ENCODE data around the gene MPRIP.
"Not testable (repeated sequence)": the region's sequence is repeated elsewhere in the genome, so short reads cannot be mapped to it uniquely, and the experiment has no call there.

MPRIP gene, protein sequence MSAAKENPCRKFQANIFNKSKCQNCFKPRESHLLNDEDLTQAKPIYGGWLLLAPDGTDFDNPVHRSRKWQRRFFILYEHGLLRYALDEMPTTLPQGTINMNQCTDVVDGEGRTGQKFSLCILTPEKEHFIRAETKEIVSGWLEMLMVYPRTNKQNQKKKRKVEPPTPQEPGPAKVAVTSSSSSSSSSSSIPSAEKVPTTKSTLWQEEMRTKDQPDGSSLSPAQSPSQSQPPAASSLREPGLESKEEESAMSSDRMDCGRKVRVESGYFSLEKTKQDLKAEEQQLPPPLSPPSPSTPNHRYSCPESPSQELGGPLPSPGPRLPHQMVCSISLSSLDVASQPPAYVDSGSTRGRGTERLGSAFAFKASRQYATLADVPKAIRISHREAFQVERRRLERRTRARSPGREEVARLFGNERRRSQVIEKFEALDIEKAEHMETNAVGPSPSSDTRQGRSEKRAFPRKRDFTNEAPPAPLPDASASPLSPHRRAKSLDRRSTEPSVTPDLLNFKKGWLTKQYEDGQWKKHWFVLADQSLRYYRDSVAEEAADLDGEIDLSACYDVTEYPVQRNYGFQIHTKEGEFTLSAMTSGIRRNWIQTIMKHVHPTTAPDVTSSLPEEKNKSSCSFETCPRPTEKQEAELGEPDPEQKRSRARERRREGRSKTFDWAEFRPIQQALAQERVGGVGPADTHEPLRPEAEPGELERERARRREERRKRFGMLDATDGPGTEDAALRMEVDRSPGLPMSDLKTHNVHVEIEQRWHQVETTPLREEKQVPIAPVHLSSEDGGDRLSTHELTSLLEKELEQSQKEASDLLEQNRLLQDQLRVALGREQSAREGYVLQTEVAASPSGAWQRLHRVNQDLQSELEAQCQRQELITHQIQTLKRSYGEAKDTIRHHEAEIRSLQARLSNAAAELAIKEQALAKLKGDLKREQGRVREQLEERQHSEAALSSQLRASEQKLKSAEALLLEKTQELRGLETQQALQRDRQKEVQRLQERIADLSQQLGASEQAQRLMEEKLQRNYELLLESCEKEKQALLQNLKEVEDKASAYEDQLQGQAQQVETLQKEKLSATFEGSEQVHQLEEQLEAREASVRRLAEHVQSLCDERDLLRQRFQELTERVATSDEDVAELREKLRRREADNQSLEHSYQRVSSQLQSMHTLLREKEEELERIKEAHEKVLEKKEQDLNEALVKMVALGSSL (N-terminal part only)

DNA sequence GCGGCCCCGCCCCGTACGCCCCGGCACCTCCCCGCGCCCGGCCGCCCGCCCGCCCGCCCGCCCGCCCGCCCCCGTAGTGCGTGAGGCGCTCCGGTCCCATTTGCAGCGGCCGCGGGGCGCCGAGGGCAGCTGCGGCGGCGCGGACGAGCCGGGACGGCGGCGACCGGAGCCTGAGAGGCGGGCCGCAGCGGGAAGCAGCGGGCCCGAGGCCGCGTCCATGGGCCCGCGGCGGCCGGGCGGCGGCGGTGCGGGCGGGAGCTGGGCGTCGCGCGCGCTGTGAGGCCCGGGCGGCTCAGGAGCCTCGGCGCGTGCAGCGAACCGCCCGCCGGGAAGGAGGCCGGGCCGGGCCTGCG, at the start of gene MPRIP:
MPRIP (plus strand) TSS at position 74 of the 353 bp plus-strand sequence. CDS start 392 bp downstream, outside the sequence.
- peak; percentile 12 for ATAC-seq
- no peak for DNase-seq

DNA sequence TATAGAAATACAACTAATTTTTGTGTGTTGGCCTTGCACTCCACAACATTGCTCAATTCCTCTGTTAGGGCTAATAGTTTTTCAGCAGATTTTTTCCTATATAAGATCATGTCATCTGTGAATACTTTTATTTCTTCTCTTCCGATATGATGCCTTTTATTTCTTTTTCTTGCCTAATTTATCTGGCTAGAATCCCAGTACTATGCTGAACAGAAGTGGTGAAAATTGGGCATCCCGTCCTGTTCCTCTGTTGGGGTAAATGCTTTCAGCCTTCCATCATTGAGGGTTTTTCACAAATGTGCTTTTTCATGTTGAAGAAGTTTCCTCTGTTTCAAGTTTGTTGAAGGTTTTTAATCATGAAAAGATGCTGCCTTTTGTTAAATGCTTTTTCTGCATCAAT, 47.6 kb upstream of the MPRIP start:
- DNase-seq (no peak), ATAC-seq (no peak)

DNA sequence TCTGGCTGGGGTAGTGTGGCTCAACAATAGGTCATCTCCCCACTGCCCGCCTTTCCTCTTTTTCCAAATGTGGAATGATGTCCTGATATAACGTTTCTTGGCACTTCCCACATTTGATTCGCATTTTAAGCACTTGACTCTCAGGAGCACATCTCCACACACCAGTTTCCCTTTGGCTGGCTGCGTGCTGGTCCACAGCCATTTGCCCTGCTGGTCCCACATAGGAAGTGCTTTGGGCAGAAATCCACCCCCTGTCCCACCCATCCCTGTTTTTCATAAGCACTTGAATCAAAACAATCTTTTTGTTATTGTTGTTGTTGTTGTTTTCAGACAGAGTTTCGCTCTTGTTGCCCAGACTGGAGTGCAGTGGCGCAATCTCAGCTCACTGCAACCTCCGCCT, 46.3 kb upstream of the MPRIP start:
- ATAC-seq (no peak), DNase-seq (no peak)

DNA sequence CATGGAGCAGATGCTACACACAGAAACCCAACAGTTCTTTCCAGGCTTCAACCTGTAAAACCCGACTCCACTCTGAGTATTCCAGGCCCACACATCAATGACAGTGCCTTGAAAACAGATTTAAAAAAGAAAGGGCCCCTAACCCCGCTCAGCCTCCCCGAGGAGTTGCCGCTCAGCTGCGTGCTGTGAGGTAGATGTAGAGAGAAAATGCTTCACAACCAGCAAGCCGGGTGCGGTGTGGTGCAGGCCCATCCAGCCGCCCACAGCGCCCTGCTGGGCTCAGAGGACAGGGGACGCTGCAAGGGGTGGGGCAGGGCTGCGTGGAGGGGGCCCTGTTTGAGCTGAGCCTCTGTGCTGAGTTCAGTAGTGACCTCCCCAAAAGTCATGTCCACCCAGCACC, 45.5 kb upstream of the MPRIP start:
- not testable (repeated sequence) for DNase-seq, ATAC-seq

DNA sequence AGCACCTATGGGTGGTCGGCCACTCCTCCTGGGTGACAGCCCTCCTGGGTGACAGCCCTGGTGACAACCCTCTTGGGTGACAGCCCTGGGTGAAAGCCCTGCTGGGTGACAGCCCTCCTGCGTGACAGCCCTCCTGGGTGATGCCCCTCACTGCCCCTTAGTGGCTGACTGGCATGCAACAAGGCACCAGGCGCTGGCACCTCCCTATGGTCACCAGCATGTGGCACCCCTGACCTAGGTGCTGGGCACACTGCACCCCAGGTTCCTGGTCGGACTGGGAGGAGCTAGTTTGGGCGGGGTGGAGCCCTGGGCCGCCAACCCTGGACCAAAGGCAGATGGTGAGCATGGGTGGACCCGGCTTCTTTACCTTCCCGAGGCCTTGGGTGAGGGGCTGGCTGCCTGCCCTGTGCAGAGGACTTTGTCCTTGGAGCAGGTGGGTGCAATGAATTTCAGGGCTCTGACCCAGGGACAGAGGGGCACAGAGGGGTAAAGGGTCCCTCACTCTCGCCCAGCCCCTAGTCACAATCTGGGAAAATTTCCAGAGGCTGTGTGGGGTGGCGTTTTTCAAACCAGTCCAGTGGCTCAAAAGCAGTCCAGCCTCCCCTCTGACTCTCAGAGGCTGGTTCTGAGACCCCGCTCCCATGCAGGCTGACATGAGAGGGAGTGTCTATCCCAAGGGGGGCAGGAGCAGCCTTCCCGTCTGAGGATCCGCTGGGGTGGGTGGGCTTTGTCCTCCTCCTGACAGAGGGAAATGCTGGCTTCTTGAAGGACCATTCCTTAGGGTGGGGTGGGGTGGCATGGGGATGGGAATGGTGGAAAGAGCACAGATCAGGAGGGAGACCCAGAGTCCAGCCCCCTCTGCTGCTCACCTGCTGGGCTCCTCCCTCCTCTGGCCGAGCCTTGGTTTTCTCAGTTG, 44.5 kb upstream of the MPRIP start:
- no peak for ATAC-seq
- no peak for DNase-seq

DNA sequence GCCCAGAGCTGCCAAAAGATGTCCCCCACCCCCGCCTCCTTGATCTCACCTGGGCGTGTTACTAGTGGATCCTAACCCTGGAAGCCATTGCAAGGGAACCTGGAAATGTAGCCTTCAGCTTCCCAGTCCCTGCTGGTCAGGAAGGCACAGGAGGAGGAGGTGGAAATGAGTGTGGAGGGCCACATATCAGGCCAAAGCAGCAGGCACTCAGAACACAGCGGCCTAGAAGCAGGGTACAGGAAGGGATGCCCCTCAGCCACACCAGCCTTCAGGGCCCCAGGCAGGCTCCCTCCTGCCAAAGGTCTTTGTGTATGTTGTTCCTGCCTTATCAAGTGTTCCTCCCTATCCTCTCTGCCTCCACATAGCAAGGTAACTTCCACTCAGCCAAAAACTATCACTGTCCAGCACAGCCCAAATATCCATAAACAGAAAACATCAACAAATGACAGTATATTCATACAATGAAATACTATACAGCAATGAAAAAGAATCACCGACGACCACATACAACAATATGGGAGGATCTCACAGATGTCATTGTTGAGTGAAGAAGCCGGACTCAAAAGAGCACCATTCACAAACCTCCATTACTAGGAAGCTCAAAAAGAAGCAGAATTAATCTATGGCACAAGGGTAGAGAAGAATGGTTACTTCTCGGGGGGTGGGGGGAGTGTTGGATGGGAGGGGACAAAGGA, 42.2 kb upstream of the MPRIP start:
- ATAC-seq, result no peak
- DNase-seq, result no peak

DNA sequence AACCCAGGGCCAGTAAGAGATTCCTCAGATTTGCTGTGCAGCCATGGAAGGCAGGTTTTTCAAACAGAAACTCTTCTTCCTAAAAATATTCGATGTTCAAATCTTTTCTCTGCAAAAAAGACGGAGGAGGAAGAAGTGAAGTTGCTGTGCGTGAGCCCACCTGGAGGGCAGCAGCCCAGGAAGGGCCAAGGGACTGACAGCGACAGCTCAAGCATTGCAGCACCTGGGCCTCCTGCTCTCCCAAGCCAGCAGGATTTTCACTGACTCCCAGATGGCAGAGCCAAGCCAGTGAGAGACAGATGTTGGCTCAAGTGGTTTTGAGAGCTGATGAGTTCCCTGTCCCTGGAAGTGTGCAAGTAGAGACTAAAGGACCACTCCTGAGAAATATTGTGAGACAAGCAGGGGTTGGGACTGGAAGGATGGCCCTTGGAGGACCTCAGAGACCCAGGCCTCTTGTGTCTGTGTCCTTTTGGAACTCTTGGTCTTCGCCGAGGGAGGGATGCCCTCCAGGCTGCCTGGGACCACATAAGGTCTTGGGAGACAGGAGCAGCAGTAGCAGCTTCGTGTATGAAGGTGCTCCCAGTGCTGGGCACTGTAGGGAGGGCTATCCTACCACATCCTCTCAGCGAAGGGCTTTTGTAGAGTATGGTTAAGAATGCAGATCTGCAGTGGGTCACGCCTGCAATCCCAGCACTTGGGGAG, 41.0 kb upstream of the MPRIP start:
- ATAC-seq, result no peak

DNA sequence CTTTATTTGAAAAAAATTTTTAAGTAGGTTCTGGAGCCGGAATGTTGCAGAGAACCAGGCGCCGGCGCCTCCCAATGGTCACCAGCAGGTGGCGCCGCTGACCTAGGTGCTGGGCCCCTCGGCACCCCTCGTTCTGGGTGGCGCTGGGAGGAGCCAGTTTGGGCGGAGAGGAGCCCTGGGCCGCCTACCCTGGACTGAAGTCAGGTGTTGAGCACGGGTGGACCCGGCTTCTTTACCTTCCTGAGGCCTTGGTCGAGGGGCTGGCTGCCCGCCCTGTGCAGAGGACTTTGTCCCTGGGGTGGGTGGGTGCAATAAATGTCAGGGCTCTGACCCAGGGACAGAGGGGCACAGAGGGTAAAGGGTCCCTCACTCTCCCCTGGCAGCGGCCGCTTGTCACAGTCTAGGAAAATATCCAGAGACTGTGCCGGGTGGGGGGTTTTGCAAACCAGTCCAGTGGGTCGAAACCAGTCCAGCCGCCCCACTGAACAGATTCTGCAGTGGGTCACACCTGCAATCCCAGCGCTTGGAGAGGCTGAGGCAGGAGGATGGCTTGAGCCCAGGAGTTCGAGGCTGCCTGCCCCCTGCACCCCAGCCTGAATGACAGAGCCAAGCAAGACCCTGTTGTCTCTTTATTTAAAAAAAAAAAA, 40.3 kb upstream of the MPRIP start:
- ATAC-seq, result peak; percentile 94
- peak; percentile 87 for DNase-seq

More for the DNA sequence above, 41.0 kb upstream of the MPRIP start:
- no peak for DNase-seq

DNA sequence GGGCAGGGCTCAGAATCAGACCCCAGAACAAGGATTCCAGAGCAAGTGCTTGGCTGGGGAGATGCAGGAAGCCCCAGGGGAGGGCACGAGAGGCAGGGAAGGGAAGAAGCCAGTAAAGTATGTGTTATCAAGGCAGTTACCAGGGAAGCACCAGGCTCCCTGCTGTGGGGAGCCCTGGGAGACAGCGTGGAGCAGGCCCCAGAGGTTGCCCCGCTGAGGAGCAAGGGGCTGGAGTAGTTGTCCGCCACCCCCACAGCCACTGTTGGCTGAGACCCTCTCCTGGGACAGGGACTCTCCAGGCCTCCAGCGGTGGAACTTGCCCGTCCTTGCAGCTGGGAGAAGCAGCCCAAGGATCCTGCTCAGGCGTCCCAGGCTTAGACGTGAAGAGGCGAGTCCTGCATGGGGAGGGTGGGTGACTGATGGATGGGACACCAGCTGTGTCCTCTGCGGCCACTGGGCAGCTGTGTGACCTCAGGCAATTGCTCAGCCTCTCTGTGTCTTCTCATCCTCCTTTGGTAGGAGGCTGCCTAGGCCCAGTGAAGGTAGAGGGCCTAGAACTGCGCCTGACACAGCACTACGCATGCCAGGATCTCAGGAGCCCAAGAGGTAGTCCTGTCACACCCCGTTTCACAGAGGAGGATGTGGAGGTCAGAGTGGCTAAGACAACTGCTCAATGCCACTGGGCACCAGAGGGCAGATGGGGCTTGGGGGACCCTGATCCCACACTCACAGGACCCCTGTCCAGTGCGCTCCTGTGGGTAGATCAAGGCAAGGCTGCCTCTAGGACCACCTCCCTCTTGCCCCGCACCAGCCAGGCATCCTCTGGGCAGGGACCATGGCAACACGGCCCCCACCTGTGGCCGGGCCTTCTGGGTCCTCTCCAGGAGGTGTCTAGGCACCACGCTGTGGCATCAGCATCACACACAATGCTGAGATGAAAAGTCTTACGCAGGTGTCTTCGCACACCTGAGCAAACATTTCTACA, 39.2 kb upstream of the MPRIP start:
- DNase-seq, ATAC-seq: not testable (repeated sequence)

DNA sequence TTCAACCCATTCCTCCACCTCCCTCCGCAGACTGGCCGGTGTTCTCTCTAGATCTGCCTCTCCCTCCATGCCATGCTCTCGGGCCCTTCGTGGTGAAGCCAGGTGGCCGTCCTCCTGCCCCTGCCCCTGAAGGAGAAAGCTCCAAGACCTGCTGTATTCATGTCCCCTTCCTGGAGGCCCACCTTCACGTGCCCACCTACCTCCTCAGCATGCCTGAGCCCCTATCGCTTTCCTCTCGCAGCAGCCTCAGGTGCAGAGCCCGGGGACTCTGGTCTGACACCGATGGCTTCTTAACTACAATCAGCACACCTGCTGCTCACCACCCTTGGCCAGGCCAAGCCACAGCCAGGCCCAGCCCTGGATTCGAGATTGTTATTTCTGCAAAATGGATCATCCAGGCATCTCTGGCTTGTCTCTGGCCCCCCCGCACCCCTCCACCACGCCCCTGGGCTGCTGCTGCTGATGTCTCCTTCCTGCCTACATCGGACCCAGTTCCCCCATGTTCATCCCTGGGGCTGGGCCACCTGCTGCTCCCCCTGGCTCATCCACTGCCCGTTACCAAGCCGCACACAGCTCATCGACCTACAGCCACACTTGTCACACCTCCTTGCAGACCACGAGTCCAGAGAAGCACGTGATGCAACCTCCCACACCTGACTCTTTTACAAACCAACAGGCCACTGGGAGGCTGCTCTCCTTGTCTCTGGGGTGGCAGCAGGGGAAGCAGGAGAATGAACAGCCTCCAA, 37.8 kb upstream of the MPRIP start:
- DNase-seq (no peak), ATAC-seq (no peak)

DNA sequence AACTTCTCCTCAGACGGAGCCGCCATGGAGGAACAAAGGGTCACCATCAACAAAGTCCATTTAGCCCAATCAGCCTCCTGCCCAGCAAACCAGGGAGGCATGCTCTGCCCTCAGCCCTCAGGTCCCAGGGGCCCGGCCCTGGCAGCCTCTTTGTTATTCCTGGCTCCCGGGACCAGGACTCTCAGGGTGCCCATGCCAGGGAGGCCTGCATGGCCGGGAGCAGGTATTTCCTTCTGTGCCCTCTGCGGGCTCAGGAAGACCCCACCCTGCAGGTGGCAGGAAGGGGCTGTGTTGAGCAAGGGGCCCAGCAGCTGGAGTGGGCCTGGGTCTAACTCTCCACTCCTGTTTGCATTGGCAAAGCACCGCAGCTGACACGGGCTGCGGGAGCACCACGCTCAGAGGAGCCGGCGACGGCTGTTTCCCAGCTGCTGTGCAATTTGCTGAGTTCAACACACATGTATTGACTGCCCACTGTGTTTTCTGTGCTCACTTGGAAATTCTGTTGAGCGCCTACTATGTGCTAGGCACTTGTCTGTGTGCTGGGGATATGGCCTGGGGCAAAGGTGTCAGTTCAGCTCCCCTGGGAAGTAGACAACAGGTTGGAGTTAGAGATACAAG, 37.2 kb upstream of the MPRIP start:
- not testable (repeated sequence) for DNase-seq, ATAC-seq

DNA sequence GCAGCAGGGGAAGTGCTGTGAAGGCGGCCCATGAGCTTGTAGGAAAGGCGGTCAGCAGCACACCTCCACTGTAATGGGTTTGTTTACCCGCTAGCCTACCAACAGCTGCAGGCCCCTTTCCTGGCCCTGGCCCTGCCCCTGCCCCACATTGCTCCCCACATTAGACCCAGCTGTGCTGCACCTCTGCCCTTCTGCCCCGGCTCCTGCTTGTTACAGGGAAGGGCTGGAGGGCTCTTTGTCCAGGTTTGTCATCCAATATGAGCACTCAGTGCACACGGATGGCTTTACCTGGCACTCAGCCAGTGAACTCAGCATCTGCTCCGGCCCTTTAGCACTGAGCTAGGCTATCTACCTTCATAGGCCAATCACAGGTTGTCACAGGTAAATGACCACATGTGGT, 34.4 kb upstream of the MPRIP start:
- not testable (repeated sequence) for DNase-seq, ATAC-seq

DNA sequence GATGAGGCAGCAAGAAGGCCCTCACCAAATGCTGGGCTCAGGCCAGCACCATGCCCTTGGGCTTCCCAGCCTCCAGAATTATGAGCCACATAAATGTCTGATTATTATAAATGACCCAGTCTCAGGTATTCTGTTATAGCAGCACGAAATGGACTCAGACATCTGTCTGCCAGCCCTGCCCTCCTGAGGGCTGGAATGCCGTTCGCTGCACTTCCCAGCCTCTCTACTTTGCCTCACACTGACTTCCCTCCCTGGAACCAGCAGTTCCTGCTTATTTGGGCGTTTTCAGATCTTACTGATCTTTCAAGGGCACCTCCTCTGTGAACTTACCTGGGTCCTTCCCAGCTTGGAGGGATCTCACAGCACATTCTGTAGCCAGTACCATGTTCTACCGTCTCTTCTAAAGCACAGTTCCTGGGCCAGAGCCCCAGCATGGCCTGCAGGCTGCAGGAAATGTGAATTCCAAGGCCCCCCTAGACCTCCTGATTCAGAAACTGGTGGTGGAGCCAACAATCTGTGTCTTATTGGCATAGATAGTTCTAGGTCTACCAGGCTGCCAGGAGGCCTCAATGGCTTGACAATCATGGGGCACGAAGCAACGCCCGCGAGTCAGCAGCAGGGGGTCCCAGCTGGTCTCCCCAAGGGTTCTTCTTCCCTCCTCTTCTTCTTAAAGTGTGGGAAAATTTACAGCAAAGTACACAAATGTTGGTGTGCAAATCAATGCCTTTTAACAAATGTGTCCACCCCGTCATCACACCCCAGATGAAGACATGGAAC, 33.4 kb upstream of the MPRIP start:
- ATAC-seq, DNase-seq: not testable (repeated sequence)

DNA sequence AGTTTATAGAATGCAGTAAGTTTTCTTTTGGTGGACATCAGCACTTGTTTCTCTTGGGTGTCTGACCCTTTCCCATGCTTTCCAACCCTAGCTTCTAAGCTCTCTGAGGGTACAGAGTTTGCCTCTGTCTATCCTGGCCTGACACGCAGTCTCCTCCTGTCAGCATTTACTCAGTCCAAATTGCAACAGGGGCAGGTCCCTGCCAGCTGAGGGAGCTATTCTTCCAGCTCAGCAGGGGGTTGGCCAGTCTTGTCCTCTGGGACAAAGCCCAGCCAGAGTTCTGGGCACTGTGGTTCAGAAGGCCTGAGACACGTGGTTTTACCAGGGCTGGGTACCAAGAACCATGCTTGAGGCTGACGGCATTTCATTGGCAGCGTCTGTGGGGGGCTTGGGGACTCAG, 32.3 kb upstream of the MPRIP start:
- ATAC-seq, result not testable (repeated sequence)

DNA sequence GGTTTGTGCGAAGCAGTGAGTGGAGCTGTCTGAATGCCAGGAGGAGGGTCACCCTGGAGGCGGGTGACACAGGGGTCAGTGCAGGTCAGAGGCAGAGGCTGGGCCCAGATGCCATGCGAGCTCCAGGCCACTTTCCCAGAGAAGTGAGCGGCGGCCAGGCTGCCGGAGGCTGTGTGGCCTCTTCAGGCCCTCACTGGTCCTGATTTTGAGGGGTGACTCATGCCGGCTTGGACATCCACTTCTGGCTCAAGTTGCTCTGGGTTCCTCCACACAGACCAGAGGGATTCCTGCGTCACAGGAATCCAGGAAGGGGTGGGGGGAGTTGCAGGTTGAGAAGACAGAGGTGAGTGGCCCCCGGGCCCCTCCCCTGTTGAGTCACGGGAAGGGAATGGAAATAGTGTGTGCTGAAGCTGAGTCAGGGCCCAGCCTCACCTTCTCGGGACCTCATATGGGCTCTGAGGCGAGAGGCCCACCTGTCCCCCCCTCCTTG, 31.7 kb upstream of the MPRIP start:
- ATAC-seq, result peak; percentile 58
- not testable (repeated sequence) for DNase-seq

More for the DNA sequence above, 32.3 kb upstream of the MPRIP start:
- not testable (repeated sequence) for DNase-seq
